ENCODE measurements around the gene BAG5.
"Not testable (repeated sequence)": the region's sequence is repeated elsewhere in the genome, so short reads cannot be mapped to it uniquely, and the experiment has no call there.

BAG5 gene

DNA sequence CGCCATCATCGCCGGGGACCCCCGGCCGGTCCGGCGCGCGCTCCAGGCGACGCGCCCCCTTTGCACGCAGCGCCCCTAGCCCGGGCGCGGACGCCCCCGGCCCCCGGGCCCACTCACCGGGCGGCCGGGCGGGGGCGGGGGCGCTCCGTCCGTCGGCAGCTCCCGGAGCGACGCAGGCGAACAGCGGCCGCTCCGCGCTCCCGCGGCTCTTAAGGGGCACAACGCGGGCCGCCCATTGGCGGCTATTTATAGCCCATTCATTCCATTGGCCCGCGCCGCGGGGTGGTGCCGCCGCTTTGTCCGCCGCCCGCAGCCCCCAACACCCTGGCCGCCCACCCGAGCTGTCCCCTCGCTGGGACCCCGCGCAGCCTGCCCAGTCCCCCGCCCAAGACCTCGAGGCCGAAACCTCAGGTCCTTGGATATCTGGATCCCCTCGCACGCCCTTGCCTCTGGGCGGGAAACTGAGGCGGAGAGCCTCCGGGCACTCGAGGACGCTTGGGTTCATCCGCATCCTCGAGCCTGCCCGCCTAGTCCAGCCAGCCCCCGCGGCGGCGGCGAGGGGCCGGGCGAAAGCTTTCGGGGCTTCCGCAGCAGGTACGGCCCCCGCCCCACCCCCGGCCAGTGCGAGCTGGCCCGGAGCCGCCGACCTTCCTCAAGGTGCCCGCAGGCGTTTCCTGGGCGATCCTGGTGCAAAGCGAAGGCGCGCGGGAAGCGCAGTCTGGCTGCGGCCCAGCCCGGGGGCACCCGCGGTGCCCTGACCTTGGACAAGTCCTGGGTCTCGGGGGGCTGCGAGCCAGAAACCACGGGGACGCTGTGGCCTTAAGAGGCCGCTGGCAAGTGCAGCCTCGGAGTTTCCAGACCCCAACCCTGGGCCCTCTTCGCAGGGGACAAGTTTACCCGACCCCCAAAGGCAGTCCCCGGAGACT, 39.5 kb downstream of the BAG5 start, which contains the start of gene CKB:
Gene CKB (minus strand): TSS at position 182 of the 926 bp plus-strand sequence. CDS start 337 bp downstream, outside the sequence.
- no peak for DNase-seq (ENCODE audit: low read depth)

DNA sequence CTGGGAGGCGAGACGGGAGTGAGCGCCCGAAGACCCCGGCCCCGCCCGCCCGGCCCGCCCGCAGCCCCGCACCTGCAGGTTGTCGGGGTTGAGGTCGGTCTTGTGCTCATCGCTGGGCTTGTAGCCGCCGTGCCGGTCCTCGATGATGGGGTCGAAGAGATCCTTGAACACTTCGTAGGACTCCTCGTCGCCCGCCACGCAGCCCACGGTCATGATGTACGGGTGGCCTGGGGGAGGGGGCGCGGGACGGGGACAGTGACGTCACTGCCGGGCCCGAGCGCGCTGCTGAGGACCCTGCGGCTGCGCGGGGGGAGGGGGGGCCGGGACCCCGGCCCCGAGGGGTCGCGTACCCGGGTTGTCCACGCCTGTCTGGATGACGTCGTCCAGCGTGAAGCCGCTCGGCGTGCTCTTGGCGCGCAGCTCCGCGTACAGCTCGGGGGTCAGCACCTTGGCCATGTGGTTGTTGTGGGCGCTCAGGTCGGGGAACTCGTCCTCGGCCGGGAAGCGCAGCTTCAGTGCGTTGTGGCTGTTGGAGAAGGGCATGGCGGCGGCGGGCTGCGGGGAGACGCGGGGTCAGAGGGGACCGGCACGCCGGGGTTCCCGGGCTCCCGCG, 40.4 kb downstream of the BAG5 start:
- no peak for DNase-seq (ENCODE audit: low read depth)

DNA sequence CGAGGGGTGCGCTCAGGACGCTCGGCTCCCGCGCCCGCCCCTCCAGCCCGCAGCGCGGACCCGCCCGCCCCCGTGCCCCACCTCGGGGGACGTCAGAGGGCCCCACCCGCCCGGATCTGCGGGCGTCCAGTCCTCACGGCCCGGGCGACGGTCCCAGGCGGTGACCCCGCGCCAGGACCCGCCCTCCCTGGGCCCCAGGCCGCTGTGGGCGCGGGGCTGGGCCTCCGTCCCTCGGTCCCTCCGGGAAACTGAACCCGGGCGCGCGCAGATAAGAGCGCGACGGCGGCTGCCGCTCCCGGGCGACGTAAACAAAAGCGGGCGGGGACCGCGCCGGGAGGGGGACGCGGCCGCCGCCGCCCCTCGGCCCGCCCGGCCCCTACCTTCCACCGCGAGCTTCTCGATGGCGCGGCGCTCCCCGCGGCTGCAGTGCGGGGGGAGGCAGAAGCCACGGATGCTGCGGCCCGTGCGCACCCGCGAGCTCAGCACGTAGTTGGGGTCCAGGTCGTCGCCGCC, 41.0 kb downstream of the BAG5 start:
- no peak for DNase-seq (ENCODE audit: low read depth)

GRCh38 chr14:103520657-103521437, 41.6 kb downstream of the BAG5 start:
- DNase-seq (ENCODE audit: low read depth) = peak; percentile 21

GRCh38 chr14:103520269-103520656, 42.2 kb downstream of the BAG5 start:
- DNase-seq (ENCODE audit: low read depth) = no peak

DNA sequence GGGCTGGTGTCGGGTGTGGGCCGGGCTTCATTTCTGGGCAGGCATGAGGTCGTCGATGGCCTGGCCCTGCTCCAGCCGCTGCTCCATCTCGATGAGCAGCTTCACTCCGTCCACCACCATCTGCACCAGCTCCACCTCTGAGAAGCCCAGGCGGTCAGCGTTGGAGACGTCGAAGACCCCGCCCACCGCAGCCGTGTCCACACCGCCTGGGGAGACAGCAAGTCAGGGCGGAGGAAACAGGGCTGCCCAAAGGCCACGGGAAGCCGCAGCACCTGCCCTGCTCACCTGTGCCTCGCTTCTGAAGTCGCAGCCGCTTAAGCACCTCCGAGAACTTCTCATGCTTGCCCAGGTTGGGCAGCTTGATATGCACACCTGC, 42.6 kb downstream of the BAG5 start:
- DNase-seq (ENCODE audit: low read depth) = no peak

- no peak for DNase-seq (ENCODE audit: low read depth)
These were observed 43.2 kb downstream of the BAG5 start for GRCh38 chr14:103519043-103519836.

- DNase-seq (ENCODE audit: low read depth) = peak; percentile 35
These were observed 43.9 kb downstream of the BAG5 start for GRCh38 chr14:103518422-103519042.

GRCh38 chr14:103517721-103518421, 44.6 kb downstream of the BAG5 start:
- DNase-seq (ENCODE audit: low read depth) = no peak

GRCh38 chr14:103517174-103517566, 45.3 kb downstream of the BAG5 start:
- DNase-seq (ENCODE audit: low read depth) = no peak

- DNase-seq (ENCODE audit: low read depth) = no peak
These were observed 45.9 kb downstream of the BAG5 start for GRCh38 chr14:103516426-103517173.

GRCh38 chr14:103514596-103515421, 47.6 kb downstream of the BAG5 start:
- DNase-seq (ENCODE audit: low read depth) = no peak

DNA sequence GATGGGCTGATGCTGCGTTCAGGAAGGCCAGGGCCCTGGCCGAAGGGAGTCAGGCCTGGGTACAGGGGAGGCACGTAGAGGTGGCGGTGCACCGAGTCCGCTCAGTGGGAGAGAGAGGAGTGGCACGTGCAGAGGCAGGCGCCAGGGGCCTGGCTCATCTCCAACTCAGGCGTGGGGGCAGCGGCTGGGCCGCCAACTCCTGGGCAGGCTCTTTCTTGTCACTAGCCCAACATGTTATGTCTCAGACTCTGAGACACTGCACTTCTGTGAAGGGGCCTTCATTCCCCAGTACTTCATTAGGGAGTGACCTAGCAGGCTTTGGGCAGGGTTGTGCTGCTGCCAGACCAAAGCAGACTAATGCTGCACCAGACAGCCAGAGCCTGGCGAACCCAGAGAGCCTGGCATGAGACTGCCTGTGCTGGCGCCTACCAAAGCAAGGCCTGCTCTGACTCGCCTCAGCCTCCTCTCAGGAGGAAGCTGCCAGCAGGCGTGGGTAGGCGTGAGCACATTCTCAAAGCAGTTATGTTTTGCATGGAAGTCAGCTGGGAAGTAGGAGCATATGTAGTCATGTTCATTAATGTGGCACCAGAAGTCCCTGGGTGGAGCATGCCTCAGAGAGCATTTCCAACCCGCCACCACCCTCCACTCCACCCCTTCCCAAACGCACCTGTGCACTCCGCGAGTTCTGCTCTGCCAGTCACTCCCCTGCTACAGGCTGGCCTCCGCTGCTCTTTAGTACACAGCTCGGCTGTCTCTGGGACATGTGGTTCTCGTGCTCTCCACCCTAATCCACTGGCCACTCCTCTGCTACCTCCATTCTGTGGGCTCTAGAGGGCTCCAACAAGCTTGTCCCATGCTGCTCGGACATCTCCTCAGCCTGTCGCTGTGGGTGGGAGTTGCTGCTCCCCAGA, 49.5 kb downstream of the BAG5 start:
- DNase-seq (ENCODE audit: low read depth) = no peak

DNA sequence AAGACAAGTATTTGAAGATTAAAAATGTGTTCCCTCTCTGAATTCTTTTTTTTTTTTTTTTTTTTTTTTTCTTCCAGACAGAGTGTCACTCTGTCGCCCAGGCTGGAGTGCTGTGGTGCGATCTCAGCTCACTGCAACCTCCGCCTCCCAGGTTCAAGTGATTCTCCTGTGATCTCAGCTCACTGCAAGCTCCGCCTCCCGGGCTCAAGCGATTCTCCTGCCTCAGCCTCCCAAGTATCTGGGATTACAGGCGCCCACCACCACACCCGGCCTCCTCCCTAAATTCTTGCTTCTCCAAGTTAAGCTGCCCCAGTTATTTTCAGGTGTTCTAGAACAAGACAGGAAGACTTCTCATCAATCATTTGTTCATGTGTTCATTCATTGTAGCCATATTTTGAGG, 50.3 kb downstream of the BAG5 start:
- not testable (repeated sequence) for DNase-seq (ENCODE audit: low read depth)

- no peak for DNase-seq (ENCODE audit: low read depth)
These were observed 51.4 kb downstream of the BAG5 start for GRCh38 chr14:103510724-103511693.

All from stimulated activated CD8-positive, alpha-beta memory T cell treated with anti-CD3 and anti-CD28 coated beads, Interleukin-7, amount 100 ng/mL, for 24 hours (primary cell).